ENCODE results near the gene SNX27. TPM values are rescaled to one million over a fixed set of nuclear protein-coding genes. Genes with fewer than 3 reads are reported as not detected.
A peak's percentile ranks its signal among the peaks of the same experiment; 100 is the strongest.

Gene SNX27
- polyA plus RNA-seq, 3 donors, result 40.1 to 57.1 (median 47.6) TPM

- Histone ChIP-seq H3K4me2 (replicated peaks; ENCODE audit: extremely low read depth, low read length, poor library complexity, severe bottlenecking) (no peak overlapping the region), H3K36me3 (replicated peaks in 1 of 2; ENCODE audit: control insufficient read depth in 1 of 2, insufficient read depth in 2 of 2, low read length in 2 of 2) (no peaks in the 10 kb centered on the region), H3K27ac (ENCODE audit: low read depth in 1 of 2, low read length in 2 of 2) (no peak overlapping the region), H3K79me2 (ENCODE audit: insufficient read depth, low read length) (no peaks in the 10 kb centered on the region), H3K4me3 (replicated peaks in 1 of 3; ENCODE audit: low read depth in 2 of 3, low read length in 3 of 3) (no peak overlapping the region), H3K9ac (ENCODE audit: insufficient read depth, low read length, poor library complexity, severe bottlenecking) (no peak overlapping the region), H3K9me3 (replicated peaks in 1 of 2; ENCODE audit: control insufficient read depth in 1 of 2, insufficient read depth in 1 of 2, low read length in 2 of 2) (no peaks in the 10 kb centered on the region), H3K27me3 (ENCODE audit: control insufficient read depth in 2 of 2, insufficient read depth in 2 of 2, low read length in 2 of 2) (no peaks in the 10 kb centered on the region), H3K4me1 (ENCODE audit: control insufficient read depth in 1 of 2, insufficient read depth in 2 of 2, low read length in 2 of 2) (no peaks in the 10 kb centered on the region), H2AFZ (ENCODE audit: insufficient read depth, low read depth, low read length, poor library complexity, severe bottlenecking) (no peak overlapping the region), H4K20me1 (ENCODE audit: insufficient read depth, low read length) (no peaks in the 10 kb centered on the region)
- peaks cover 3 to 5% of the 10 kb centered on the region in 2 donors for H3K36me3 Mint-ChIP-seq
- no peak overlapping the region for H3K4me3 Mint-ChIP-seq
- H3K27ac Mint-ChIP-seq, result no peak overlapping the region
- WGBS (ENCODE audit: insufficient coverage), result 90% methylated on average over 2 of the region's 2 CpGs
- intact Hi-C loops (cut with micrococcal nuclease), result no loop called here
- no peak for TF ChIP-seq CTCF (IDR thresholded peaks at IDR 0.05)
- H3K4me1 Mint-ChIP-seq, result peaks cover 3% of the 10 kb centered on the region
- no peaks in the 10 kb centered on the region for H3K9me3 Mint-ChIP-seq
- DNase-seq, result no peak
- peaks cover 2 to 9% (median 6%) of the 10 kb centered on the region in 3 donors for H3K27me3 Mint-ChIP-seq (ENCODE audit: low read depth in 3 of 3)
Observed at GRCh38 chr1:151583796-151584195, 28.1 kb upstream of the SNX27 start.

- Mint-ChIP-seq H3K36me3 (peaks cover 3 to 5% of the 10 kb centered on the region in 2 donors), H3K4me3 (peak overlapping the region in 1 of 2 donors; percentile 6), H3K4me1 (peaks cover 3% of the 10 kb centered on the region), H3K27me3 (ENCODE audit: low read depth in 3 of 3) (peaks cover 2 to 9% (median 6%) of the 10 kb centered on the region in 3 donors), H3K27ac (no peak overlapping the region), H3K9me3 (no peaks in the 10 kb centered on the region)
- Histone ChIP-seq H3K79me2 (ENCODE audit: insufficient read depth, low read length) (no peaks in the 10 kb centered on the region), H3K27me3 (ENCODE audit: control insufficient read depth in 2 of 2, insufficient read depth in 2 of 2, low read length in 2 of 2) (no peaks in the 10 kb centered on the region), H3K4me1 (ENCODE audit: control insufficient read depth in 1 of 2, insufficient read depth in 2 of 2, low read length in 2 of 2) (no peaks in the 10 kb centered on the region), H3K36me3 (replicated peaks in 1 of 2; ENCODE audit: control insufficient read depth in 1 of 2, insufficient read depth in 2 of 2, low read length in 2 of 2) (no peaks in the 10 kb centered on the region), H3K9me3 (replicated peaks in 1 of 2; ENCODE audit: control insufficient read depth in 1 of 2, insufficient read depth in 1 of 2, low read length in 2 of 2) (no peaks in the 10 kb centered on the region), H2AFZ (ENCODE audit: insufficient read depth, low read depth, low read length, poor library complexity, severe bottlenecking) (no peak overlapping the region), H3K9ac (ENCODE audit: insufficient read depth, low read length, poor library complexity, severe bottlenecking) (no peak overlapping the region), H4K20me1 (ENCODE audit: insufficient read depth, low read length) (no peaks in the 10 kb centered on the region), H3K4me2 (replicated peaks; ENCODE audit: extremely low read depth, low read length, poor library complexity, severe bottlenecking) (no peak overlapping the region), H3K4me3 (replicated peaks in 1 of 3; ENCODE audit: low read depth in 2 of 3, low read length in 3 of 3) (no peak overlapping the region), H3K27ac (ENCODE audit: low read depth in 1 of 2, low read length in 2 of 2) (no peak overlapping the region)
- no peak for TF ChIP-seq CTCF (IDR thresholded peaks at IDR 0.05)
- intact Hi-C loops (cut with micrococcal nuclease), result no loop called here
- DNase-seq, result no peak
- WGBS (ENCODE audit: insufficient coverage), result 100% methylated on average over 3 of the region's 6 CpGs
Observed at GRCh38 chr1:151584278-151584677, 27.6 kb upstream of the SNX27 start.
